ENCODE measurements around the gene MED8. TPM values are rescaled to one million over a fixed set of nuclear protein-coding genes. Genes with fewer than 3 reads are reported as not detected.

The MED8 gene
- total and polyA plus RNA-seq, 2 of the 8 experiments (the other 6 are each of a cell fraction or from before 2014, with no cell fraction given) = 7.0 to 20.6 TPM

GRCh38 chr1:43381612-43382011, 8.0 kb downstream of the MED8 start:
- Histone ChIP-seq H3K9ac (replicated peaks in 1 of 4; ENCODE audit: extremely low read depth in 1 of 4, low read depth in 3 of 4, low read length in 3 of 4) (no peak overlapping the region), H3K79me2 (ENCODE audit: control insufficient read depth in 1 of 2, insufficient read depth in 2 of 2, low read length in 2 of 2) (no peaks in the 10 kb centered on the region), H3K18ac (ENCODE audit: extremely low read depth, low read length) (no peak overlapping the region), H3K4me1 (replicated peaks in 1 of 4; ENCODE audit: control insufficient read depth in 3 of 4, insufficient read depth in 4 of 4, low read length in 3 of 4) (no peaks in the 10 kb centered on the region), H4K91ac (replicated peaks; ENCODE audit: insufficient read length, low read length) (no peak overlapping the region), H3K9me3 (ENCODE audit: insufficient read depth in 2 of 2, low read depth in 1 of 2, low read length in 1 of 2) (no peaks in the 10 kb centered on the region), H3K79me1 (ENCODE audit: low read depth, low read length) (no peaks in the 10 kb centered on the region), H3K27ac (ENCODE audit: low read depth, low read length) (no peak overlapping the region), H4K5ac (ENCODE audit: insufficient read length, low read depth, low read length) (no peak overlapping the region), H3K4me2 (ENCODE audit: insufficient read depth in 1 of 2, low read depth in 2 of 2, low read length in 2 of 2) (no peak overlapping the region), H3K36me3 (ENCODE audit: control insufficient read depth in 2 of 4, insufficient read depth in 4 of 4, low read length in 3 of 4) (peaks cover 5 to 37% (median 33%) of the 10 kb centered on the region in 4 experiments), H3K23me2 (ENCODE audit: low read depth, low read length) (no peaks in the 10 kb centered on the region), H2BK5ac (ENCODE audit: low read depth, low read length) (no peak overlapping the region), H3K27me3 (replicated peaks in 1 of 4; ENCODE audit: control insufficient read depth in 3 of 4, extremely low read depth in 1 of 4, insufficient read depth in 3 of 4, low read length in 3 of 4) (no peaks in the 10 kb centered on the region), H2BK20ac (ENCODE audit: low read length) (no peak overlapping the region), H2AFZ (ENCODE audit: low read length) (no peak overlapping the region), H3K14ac (ENCODE audit: insufficient read length) (no peak overlapping the region), H2AK5ac (ENCODE audit: low read depth, low read length) (no peak overlapping the region), H3K4ac (replicated peaks; ENCODE audit: insufficient read length, low read depth, low read length) (no peak overlapping the region), H4K20me1 (replicated peaks in 1 of 2; ENCODE audit: control insufficient read depth in 1 of 2, insufficient read depth in 2 of 2, low read length in 2 of 2) (no peaks in the 10 kb centered on the region), H2BK120ac (replicated peaks; ENCODE audit: low read depth, low read length) (no peak overlapping the region), H3K4me3 (ENCODE audit: extremely low read depth in 1 of 4, insufficient read depth in 2 of 4, low read depth in 3 of 4, low read length in 4 of 4) (no peak overlapping the region), H3K56ac (replicated peaks; ENCODE audit: insufficient read length, low read depth, low read length) (no peak overlapping the region), H2BK15ac (ENCODE audit: low read length) (no peak overlapping the region), H2BK12ac (ENCODE audit: low read depth, low read length) (no peak overlapping the region), H4K8ac (ENCODE audit: extremely low read depth, insufficient read depth, low read length) (no peak overlapping the region), H3K23ac (ENCODE audit: insufficient read length) (no peak overlapping the region)
- CTCF ChIA-PET (ENCODE audit: partially characterized antibody) = interaction anchor here (0.6 to 3.8 kb wide), 11 partner anchors 9 to 155 kb away, joined by 3 to 15 read pairs (median 5); partner anchors contain the start of gene CDC20
- 95% methylated on average over 3 of the region's 3 CpGs; no CpG with 5 or more reads in 1 of the 2 experiments for WGBS, 2 experiments (ENCODE audit: extremely low coverage in 1 of 2, insufficient coverage in 1 of 2, insufficient read length in 1 of 2, insufficient replicate concordance in 2 of 2, low coverage in 1 of 2, low lambda C conversion rate in 2 of 2, missing lambda C conversion rate in 1 of 2)
- DNase-seq (ENCODE audit: low read depth in 1 of 2, low spot score in 2 of 2) (no peak), FAIRE-seq (no peak)
- POLR2A ChIA-PET (ENCODE audit: partially characterized antibody) = interaction anchor here (0.7 to 1.5 kb wide), 4 partner anchors 9 to 23 kb away, joined by 3 to 9 read pairs (median 4); partner anchors contain the start of gene ELOVL1
- TF ChIP-seq EP300 (IDR thresholded peaks at IDR 0.05; ENCODE audit: borderline replicate concordance in 1 of 2, low read depth in 2 of 2, low read length in 2 of 2) = no peak
- TF ChIP-seq EGR1 (IDR thresholded peaks at IDR 0.05; ENCODE audit: borderline replicate concordance, low read depth, low read length) = no peak
- no peak for TF ChIP-seq SIX5 (IDR thresholded peaks at IDR 0.05; ENCODE audit: low read depth, low read length)
- no peak for TF ChIP-seq RNF2 (IDR thresholded peaks at IDR 0.05; ENCODE audit: borderline replicate concordance, low read depth, low read length, missing control alignments, poor library complexity, severe bottlenecking)
- TF ChIP-seq GABPA (IDR thresholded peaks at IDR 0.05; ENCODE audit: borderline replicate concordance, insufficient read depth, low read length) = no peak
- TF ChIP-seq SIN3A (conservative IDR thresholded peaks at IDR 0.05 in 1 of 2, IDR thresholded peaks at IDR 0.05 in 1 of 2; ENCODE audit: low read depth in 1 of 2, low read length in 2 of 2) = no peak
- TF ChIP-seq PHF8 (conservative IDR thresholded peaks at IDR 0.05; ENCODE audit: low read depth, low read length) = no peak
- no peak for TF ChIP-seq TEAD4 (IDR thresholded peaks at IDR 0.05; ENCODE audit: low read depth, low read length)
- TF ChIP-seq HDAC2 (IDR thresholded peaks at IDR 0.05; ENCODE audit: borderline replicate concordance in 1 of 2, low read depth in 2 of 2, low read length in 2 of 2) = no peak
- TF ChIP-seq CTBP2 (IDR thresholded peaks at IDR 0.05; ENCODE audit: borderline replicate concordance, insufficient read depth, insufficient read length, low read length) = no peak
- TF ChIP-seq GTF2F1 (IDR thresholded peaks at IDR 0.05; ENCODE audit: borderline replicate concordance, low read depth, low read length) = no peak
- TF ChIP-seq CHD1 (IDR thresholded peaks at IDR 0.05; ENCODE audit: low read depth, low read length) = no peak
- no peak for TF ChIP-seq NRF1 (IDR thresholded peaks at IDR 0.05; ENCODE audit: low read depth, low read length)

All from H1 (cell line).